ENCODE measurements around the gene TCF15. TPM values are rescaled to one million over a fixed set of nuclear protein-coding genes. Genes with fewer than 3 reads are reported as not detected.

The TCF15 gene
- total RNA-seq, 1 experiment from 2014 or later: 0.10 TPM

DNA sequence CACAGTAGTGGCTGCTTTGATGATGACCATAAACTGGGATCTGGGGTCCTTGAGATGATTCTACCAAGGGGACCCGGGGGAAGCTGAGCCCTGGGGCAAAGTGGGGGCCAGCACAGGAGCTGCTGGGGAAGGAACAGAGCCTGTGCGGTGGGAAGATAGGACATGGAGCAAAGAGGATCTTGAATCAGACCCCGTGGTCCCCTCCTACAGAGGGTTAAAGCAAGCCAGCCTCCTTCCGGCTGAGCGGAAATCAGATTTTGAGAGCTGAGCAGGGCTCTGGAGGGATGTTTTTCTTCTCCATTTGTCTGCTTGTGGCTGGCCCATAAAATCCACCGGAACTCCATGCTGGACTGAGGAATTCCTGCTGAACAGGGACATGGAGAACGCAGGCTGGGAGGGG, 10.1 kb upstream of the TCF15 start:
- in situ Hi-C loops (cut with HindIII; ENCODE audit: low sequenced_read_pairs): no loop called here
- no peak for DNase-seq (ENCODE audit: low spot score)

DNA sequence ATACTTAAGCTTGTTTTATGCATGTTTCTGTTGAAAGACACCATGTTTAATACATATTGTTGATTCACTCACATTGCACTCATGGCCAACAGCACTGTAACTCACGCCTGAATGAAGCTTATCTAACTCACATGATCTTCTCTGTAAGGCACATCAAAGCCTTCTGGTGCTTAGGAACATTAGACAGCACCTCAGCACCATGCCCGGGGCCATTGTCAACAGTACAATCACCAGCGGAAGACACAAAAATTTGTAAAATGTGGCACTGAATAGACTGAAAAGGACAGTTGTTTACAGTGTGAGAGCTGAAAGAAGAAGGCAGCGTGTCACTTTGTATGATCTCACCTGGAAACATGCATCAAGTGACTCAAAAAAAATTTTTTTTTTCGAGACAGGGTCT, 8.9 kb upstream of the TCF15 start:
- in situ Hi-C loops (cut with HindIII; ENCODE audit: low sequenced_read_pairs): no loop called here
- no peak for DNase-seq (ENCODE audit: low spot score)

DNA sequence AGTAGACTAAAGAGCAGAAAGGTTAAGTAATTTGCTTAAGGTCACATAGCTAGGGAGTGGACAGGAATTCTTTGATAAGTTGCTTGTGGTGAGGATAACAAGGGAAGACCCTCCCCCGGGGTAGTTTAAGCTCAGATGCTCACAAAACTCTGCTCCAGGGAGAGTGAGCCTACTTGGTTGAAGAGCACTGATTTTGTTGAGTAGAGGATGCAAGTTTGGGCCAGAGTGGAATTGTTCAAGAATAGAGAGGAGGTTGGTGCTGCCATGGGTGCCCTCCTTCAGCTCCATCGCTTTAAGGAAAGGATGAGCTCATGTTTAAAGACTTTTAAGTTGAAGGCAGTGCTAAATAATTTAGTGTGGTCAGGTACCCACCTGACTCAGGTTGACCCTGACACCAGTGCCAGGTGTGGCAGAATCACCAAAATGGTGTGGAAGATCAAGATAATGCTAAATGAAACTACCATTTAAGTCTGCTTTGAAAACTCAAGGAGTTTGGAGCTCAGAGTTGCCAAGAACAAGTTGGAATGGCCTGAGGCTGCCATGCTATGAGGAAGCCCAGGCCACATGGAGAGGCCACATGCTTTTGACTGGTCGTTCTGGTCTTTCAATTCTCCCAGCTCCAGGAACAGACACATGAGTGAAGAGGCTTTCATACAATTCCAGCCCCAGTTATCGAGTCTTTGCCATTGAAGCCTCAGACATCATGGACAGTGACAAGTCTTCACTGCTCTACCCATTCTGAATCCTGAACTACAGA, 8.0 kb upstream of the TCF15 start:
- in situ Hi-C loops (cut with HindIII; ENCODE audit: low sequenced_read_pairs): no loop called here
- DNase-seq (ENCODE audit: low spot score): no peak

DNA sequence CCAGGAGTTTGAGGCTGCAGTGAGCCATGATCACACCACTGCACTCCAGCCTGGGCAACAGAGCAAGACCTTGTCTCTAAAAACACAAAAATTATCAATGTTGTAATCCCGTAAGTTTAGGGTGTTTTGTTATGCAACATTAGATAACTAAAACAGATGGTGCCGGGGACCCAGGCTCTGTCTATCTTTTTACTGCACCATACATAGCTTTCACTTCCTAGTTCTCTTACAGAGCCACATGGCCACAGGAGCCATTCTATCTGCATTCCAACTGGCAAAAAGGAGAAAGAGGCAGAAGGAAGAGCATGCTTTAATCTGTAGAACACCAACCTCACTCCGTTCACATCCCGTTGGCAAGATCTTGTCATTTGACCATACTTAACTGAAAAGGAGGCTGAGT, 5.4 kb upstream of the TCF15 start:
- in situ Hi-C loops (cut with HindIII; ENCODE audit: low sequenced_read_pairs): no loop called here
- no peak for DNase-seq (ENCODE audit: low spot score)

DNA sequence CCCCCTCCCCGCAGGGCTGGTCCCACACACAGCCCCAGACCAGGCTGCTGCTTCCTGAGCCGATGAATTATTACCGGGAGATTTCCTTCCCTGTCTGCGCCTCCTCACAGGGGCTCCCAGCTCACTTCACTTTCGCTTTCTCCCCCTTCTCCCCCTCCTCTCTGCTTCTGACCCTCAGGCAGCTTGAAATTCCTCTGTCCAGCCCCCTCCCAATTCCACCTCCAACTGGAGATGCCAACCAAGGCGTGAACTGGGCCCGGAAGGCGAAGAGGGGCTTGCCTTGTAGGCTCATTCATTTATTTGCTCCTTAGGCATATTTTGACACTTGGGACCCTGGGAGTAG, 1.7 kb upstream of the TCF15 start:
- in situ Hi-C loops (cut with HindIII; ENCODE audit: low sequenced_read_pairs): no loop called here
- no peak for DNase-seq (ENCODE audit: low spot score)

DNA sequence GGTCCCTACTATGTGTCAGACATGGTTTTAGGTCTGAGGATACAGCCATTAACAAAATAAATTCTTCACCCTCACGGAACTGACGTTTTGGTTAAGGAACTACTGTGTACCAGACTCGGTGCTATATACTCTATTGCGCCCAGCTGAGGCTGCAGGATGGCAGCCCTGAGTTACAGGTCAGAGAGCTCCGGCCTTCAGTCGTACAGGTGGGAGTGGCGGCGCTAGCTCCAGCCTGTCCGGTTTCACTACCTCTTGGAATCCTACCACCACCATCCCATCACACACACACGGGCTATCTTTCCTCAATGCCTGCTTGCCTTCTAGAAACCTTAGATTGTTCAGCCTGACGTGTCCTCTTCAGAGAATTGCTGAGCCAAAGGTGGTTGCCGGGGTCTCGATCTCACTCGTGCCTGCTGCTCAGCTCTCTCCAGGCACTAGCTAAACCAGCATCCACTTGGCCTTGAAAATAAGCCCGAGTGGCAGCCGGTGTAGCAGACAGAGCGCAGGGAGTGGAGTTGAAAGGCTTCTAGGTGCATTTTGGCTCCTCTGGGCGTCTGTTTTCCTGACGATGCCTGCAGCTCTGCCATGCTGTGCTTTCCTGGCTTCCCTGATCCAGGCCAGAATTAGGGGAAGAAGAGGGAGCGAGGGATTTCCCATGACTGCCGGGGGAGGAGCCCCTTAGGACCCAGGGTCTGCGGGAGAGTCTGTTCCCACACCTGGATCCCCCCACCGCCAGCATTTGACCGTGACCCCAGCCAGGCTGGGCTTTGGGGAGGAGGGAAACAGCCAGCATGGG, 1.1 kb upstream of the TCF15 start:
- no peak for DNase-seq (ENCODE audit: low spot score)
- in situ Hi-C loops (cut with HindIII; ENCODE audit: low sequenced_read_pairs): no loop called here

DNA sequence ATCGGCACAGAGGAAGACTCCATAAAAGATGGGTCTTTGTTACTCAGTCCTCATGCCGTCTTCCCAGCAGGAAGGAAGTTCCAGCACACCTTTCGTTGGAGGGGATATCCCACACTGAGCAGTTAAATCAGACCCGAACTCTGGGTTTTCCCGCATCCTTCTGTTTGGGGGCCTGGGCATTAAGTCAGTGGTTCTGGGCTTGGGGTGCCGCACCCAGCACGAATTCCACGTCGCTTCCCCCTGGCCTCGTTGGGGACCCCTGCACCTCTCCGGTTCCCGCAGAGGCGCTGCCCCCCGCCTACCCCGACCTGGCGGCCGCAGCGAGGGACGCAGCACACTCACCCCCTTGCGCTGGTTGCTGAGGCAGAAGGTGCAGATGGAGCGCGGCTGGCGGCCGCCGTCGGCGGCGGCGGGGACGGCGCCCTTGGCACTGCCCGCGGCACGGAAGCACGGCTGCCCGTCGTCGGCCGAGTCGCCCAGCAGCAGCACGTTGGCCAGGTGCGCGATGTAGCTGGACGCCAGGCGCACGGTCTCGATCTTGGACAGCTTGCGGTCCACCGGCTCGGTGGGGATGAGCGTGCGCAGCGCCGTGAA, 641 bp downstream of the TCF15 start:
- no peak for DNase-seq (ENCODE audit: low spot score)
- in situ Hi-C loops (cut with HindIII; ENCODE audit: low sequenced_read_pairs): no loop called here

DNA sequence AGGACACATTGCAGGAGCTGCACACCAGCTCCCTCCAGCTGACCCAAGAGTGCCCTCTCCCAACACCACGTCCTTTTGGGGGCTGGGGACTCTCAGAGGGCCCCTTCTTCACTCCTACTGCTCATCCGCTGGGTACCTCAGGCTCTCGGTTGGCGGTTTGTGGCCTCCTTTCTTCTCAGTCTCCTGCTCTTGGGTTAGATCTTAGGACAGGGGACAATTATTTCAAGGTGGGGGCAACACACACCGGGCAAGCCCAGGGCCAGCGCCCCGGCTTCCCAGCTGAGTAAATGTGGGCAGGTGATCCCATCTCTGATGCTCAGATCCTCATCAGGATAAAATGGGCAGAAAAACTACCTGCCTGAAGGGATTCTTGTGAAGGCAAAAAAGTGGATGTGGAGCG, 1.1 kb downstream of the TCF15 start:
- no peak for DNase-seq (ENCODE audit: low spot score)
- in situ Hi-C loops (cut with HindIII; ENCODE audit: low sequenced_read_pairs): no loop called here

DNA sequence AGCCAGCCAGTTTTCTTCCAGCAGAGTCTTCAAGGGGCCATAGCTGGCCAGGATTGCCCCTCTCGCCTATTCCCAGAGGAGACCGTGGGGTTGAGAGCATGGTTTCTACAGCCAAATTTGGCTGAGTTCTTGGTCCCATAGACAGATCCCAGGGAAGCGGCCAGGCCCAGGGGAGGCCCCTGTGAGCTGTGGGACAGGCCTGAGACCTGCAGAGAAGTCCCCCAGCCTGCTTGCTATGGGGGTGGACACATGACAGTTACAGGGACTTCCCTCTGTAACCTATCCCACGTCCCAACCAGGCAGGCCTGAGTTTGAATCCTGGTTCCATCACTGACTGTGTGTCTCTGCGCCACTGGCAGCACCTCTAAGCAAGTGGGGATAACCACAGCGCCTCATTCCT, 2.6 kb downstream of the TCF15 start:
- in situ Hi-C loops (cut with HindIII; ENCODE audit: low sequenced_read_pairs): no loop called here
- DNase-seq (ENCODE audit: low spot score): no peak

DNA sequence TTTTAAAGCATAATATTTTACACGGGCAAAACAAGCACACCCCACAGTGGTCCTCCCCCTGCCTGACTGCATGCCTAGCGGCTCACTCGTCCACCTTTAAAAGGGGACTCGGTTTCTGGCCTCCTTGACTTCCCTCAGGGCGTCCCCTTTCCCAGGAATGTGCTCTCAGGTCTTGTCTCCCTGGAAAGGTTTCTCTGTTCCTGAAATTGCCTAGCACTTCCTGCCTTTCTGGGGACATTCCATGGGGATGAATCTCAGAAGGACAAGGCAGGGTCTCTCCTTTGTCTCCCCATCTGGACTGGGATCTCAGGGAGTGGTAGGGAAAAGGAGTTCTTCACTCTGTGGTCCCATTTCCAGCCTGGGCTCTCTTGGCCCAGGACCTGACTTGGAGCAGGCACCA, 4.9 kb downstream of the TCF15 start:
- DNase-seq (ENCODE audit: low spot score): no peak
- in situ Hi-C loops (cut with HindIII; ENCODE audit: low sequenced_read_pairs): no loop called here

DNA sequence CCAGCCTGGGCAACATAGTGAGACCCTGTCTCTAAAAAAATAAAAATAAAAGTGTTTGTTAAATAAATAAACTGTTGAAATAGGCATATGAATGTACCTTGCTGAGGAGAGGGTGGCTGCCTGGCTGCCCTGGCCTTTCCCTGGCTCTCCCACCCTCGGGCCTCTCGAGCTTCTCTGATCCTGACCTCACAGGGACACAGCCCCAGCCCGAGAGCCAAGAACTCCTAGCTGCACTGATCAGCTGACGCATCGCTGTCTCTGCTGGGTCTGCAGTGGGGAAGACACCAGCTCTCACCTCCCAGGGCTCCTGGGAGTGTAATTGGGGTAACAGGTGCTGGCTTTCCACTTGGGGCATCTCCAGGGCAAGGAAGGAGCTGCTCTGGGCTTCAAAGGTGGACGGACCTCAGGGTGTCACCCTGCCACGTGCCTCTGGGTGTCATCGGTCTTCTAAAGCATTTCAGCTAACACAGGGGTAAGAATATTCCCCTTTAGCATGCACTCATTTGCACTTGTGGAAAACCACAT, 6.9 kb downstream of the TCF15 start:
- in situ Hi-C loops (cut with HindIII; ENCODE audit: low sequenced_read_pairs): no loop called here
- DNase-seq (ENCODE audit: low spot score): no peak

DNA sequence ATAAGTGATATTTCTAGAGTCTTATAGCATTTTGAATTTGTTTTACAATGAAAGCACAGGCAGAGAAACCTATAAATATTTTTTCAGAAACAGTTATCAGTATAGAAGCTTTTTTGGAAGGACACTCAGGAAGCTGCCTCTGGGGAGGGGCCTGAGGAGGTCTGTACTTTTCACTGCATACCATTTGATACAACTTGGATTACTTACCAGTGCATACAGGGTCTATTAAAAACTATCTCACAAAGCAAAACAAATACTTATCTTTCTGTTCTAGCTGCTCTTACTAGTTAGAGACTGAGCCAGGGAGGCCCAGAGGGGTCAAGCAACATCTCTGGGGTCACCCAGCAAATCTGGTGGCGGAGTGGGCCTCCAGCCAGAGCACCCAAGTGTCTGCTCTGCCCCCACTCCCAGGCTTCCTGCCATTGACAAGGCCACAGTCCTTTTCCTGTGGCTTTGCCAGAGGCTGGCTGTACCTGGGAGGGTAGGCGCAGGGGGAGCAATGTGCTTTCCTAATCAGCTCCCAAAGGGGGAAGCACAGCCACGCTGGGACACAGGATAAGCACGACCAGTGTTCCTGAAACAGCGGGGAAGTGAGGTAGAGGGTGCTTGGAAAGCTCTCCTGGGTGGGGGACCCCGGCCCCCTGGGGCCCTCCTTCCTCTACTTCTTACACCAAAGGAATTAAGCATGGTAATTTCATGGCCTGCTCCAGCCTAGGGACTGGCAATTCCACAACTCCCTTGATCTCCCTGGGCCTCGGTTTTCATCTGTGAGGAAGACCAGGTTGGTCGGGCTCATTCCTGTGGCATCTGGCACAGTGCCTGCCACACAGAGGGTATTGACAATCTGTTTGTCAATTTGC, 7.8 kb downstream of the TCF15 start:
- in situ Hi-C loops (cut with HindIII; ENCODE audit: low sequenced_read_pairs): no loop called here
- no peak for DNase-seq (ENCODE audit: low spot score)

DNA sequence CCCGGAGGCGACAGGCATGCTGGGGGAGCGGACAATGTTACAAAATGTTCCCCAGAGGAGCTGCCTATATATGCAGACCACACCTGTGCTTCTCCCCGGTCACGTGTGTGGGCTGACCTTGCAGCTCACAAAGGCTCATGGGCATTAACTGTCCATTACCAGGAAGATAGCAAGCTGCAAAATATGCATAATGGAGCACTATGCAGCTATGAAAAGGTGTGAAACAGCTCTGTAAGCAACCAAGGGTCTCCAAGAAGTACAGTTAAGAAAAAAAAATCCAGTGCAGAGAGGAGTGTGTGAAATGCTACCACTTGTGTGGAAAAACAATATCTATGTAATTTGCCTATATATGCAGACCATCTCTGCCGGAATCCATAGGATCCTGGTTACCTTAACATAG, 9.4 kb downstream of the TCF15 start:
- in situ Hi-C loops (cut with HindIII; ENCODE audit: low sequenced_read_pairs): no loop called here

DNA sequence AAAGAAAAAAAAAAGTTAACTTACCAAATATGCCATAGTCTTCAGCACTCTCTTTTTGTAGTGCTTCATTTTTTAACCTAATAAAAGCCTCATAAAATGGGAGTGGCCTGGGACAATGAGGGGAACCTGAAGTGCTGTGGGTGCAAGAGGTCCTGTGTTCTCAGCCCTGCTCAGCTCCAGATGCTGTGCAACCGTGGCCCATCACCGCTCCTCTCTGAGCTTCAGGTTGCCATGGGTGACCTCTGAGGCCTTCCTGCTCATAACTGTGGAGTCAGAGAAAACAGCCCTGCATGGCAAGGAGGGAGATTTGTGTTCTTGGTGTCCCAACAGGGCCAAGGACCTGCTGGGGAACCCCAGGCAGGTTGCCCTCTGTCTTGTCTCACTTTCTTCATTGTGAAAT, 10.0 kb downstream of the TCF15 start:
- no peak for DNase-seq (ENCODE audit: low spot score)
- in situ Hi-C loops (cut with HindIII; ENCODE audit: low sequenced_read_pairs): no loop called here

More for the DNA sequence above, 9.4 kb downstream of the TCF15 start:
- DNase-seq (ENCODE audit: low spot score): no peak

DNA sequence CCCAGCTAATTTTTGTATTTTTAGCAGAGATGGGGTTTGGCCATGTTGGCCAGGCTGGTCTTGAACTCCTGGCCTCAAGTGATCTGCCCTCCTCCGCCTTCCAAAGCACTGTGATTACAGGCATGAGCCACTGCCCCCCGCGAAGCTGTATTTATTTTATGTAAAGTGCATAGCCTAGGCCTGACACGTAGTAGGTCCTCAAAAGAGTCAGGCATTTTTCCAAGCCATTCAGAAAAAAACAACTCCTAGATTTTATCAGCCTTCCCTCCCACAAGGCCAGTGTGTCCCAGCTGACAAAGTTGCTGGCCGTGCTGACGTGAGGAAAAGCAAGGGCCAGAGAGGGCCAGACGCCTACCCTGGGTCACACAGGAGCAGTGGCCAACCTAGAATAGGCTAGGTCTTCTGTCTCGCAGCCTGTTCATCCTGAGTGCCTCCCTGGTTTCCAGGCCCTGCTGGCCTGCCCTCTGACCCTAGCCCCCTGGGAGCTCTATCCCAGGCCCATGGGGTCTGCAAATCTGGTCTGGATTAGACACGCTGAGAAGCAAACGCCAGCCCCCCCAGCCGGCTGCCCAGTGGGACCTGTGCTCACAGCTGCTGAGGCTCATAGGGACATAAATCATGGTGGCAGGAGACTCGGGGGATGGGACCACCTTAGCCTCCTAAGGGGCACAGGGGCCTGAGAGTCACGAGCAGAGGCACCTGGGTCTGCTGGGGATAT, 11.8 kb downstream of the TCF15 start:
- DNase-seq (ENCODE audit: low spot score): no peak
- in situ Hi-C loops (cut with HindIII; ENCODE audit: low sequenced_read_pairs): no loop called here

DNA sequence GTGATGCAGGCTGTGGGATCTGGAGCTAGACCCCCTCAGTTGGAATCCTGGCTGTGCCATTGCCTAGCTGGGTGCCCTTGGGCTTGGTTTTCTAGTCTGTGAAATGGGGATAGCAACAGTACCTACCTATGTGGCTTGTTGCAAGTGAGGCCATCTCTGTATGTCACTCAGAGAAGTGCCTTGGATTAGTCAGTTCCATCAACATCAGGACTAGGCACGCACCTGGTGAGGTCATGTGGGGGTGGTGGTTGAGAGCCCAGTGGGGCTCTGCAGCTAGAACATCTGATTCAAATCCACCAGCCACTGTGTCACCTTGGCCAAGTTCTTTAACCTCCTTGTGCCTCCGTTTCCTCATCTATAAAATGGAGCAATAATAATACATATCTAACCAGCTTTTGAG, 12.5 kb downstream of the TCF15 start:
- in situ Hi-C loops (cut with HindIII; ENCODE audit: low sequenced_read_pairs): no loop called here
- DNase-seq (ENCODE audit: low spot score): no peak

DNA sequence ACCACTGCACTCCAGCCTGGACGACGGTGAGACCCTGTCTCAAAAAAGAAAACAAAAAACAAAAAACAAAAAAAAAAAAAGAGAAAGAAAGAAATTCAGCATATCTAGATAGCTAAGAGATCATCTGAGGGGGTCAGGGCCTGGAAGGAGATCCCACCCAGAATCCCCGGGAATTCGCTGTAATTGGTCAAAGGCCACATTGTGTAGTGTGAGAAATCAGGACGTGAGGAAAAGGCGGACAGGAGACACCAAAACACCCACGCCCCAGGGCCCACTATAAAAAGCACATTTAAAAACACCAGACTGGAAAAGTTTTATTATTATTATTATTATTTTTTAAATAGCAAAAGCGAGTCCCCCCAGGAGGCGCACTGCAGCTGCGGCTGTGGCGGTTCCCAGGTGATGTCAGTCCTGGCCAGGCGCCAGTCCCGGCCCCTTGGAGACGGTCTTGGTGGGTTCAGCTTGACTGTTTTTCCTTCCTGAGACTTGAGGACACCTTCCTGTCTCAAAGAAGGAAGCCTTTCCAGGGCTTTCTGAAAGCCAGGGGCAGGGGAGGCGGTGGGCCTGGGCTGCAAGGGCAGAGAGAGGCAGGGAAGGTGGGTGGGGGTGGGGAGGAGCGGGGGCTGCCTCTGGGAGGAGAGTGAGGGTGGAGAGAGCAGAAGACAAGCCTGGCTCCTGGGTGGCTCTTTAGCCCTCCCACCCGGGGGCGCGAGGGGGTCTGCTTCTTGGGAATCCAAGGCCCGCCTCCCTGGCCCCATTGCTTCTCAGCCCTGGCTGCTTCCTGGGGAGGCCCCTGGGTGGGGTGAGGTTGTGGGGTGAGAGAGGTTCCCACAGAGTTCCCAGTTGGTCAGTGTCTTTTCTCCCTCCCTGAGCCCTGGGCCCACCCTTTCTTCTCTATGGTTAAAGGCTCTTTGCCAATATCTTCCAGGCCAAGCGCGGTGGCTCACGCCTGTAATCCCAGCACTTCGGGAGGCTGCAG, 14.5 kb downstream of the TCF15 start:
- in situ Hi-C loops (cut with HindIII; ENCODE audit: low sequenced_read_pairs): no loop called here
- DNase-seq (ENCODE audit: low spot score): no peak

DNA sequence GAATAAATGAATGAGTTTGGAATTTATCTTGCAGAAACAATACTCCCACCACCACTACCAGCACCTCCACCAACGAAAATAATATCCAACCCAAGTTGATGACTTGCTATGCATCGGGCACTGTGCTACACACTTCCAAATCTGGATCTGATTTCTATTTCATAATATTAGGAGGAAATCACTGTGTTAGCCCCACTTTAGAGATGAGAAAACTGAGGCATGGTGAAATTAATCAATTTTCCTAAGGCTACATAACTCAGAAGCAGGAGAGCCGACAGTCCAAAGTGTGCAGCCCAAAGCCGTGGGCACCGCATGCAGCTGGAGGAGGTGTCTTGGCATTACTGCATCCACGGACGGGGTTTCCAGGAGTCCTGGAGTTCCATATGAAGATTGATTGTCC, 17.6 kb downstream of the TCF15 start:
- in situ Hi-C loops (cut with HindIII; ENCODE audit: low sequenced_read_pairs): no loop called here
- DNase-seq (ENCODE audit: low spot score): no peak

Measured in G401 (cell line).